ENCODE data around the gene AVPR2. TPM values are rescaled to one million over a fixed set of nuclear protein-coding genes. Genes with fewer than 3 reads are reported as not detected.

AVPR2 gene
- polyA plus RNA-seq, 4 donors = 0.15 to 6.1 (median 1.9) TPM

DNA sequence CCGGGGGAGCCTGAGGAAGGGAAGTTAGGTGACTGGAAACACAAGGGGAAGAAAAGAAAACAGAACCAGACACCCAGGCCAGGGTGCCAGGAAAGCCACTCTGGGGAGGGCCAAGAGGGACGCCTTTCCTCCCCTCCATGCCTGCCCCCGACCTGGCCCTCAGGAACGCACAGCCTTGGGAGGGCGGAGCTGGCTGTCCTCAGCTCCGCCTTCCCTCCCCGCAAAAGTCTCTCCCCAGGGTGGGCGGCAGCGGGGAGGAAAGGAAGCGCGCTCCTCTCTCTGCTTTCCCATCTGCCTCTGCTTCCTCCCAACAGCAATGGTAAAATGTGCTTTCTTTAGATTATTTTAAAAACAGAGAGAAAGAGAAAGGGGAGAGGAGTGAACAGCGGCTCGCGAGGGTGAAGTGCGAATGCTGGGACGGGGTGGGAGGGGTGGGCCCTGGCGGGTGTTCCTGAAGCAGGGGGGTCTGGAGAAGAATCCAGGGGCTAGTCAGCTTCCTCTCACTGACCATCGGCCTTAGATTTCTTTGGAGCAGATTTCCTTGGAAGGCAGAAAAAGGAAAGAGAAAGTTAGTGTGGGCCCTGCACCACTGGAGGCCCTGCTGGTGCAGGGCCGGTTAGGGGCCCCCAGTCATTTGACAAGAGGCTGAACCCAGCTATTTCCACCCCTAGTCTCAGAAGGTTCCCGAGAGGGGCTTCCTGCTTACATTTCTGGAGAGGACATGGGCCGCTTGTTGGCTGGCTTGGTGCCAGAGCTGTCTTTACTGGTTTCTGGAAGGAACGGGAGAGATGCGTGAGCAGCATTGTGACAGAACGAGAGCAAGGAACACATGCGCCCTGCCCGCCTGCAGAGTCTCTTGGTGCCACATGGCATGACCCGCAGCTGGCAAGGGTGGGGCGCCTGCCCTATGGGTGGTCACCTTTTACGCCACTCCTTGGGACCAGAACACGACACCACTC is 44.7 kb downstream of the AVPR2 start:
- no peak for DNase-seq (ENCODE audit: low read depth in 4 of 4, low spot score in 3 of 4)

DNA sequence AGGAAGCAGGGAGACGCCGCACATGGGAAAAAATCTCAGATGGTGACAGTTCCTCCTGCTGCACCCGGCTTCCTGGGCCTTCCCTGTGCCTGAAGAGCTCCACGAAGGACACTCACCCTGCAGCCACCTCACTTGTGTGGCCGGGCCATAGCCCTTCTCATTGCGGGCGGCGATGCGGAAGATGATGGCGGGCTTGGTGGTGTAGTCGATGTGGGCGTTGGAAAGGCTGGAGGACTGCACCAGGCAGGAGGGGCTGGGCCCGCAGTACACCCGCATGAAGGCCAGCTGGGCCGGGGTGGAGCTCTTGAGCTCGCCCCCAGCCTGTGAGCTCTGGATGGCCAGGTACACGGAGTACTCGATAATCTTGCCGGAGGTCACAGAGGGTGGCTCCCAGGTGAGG is 45.7 kb downstream of the AVPR2 start:
- DNase-seq (ENCODE audit: low read depth in 4 of 4, low spot score in 3 of 4) = no peak

DNA sequence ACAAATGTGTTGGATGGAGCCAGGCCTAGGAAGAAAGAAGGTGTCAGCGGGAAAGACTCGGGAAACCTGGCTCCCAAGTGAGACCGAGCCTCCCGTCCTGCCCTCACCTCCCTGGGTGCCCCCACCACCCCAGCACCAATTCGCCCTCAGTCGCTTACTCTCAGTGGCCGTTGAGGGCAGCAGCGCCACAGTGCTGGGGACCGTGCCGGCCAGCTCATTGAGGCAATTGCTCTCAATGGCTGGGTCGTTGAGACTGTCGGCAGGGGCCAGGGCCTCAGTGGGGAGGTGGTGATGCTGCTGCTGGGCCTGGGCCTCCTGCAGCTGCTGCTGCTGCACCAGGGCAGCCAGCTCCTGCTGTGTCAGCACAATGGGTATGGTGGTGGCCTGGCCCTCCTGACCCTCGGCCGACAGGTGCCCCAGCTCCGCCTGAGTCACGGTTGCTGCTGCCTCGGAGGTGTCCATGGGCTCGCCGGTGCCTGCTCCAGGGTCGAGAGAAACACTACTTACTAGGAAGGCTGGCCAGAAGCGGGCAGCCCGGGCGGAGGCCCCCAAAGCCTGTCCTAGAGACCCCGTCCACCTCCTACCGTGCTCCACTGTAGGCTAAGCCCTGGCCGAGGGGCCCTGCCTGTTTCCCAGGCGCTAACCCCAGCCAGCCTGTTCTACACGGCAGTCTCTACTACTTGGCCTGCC is 47.4 kb downstream of the AVPR2 start:
- DNase-seq (ENCODE audit: low read depth in 4 of 4, low spot score in 3 of 4) = no peak

DNA sequence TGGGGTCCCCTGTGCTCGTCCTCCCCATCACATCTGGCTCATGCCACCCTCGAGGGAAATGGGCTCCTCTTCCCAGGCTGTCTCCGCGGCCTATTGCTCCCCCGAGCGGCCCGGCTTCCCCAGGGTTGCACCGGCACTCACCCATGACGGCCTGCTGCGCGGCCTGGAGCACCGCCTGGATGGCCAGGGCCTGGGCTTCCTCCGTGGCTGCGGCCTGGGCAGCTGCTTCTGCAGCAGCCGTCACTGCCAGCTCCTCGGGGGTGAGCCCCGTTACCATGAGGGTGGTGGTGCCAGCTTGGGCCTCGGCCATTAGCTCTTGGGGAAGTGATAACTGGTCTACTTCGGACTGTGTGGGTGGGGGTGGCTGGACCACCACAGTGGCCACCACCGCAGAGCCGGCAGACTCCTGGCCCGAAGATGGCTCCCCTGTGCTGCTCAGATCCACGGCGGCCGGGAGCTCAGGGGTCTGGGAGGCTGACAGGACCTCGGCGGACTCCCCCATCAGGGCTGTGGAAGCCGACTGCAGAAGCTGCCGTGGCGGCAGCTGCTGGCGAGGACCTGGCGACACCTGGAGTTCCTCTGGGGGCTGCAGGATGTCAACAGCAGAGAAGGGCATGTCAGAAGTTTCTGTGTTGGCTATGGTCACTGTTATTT is 48.0 kb downstream of the AVPR2 start:
- no peak for DNase-seq (ENCODE audit: low read depth in 4 of 4, low spot score in 3 of 4)

DNA sequence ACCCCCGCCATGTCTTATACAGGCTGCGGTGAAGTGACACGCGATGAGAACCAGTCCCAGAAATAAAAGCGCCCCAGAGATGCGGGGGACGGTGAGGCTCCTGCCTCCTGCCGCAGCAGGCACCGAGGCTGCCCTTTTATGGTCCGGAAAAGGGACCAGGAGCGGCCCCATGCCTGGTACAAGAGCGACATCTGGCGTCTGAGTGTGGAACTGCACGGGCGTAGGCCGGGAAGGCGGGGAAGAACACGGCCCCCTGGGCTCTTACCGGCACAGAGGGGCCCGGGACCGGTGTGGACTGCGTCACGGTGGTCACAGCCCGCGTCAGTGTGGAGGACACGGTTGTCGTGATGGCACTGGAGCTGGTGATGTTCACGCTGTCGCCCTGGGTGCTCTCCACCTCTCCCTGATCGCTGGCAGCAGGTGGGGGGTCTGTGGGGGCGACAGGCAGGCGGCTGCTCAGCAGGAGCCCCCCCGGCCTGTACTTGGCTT is 48.9 kb downstream of the AVPR2 start:
- no peak for DNase-seq (ENCODE audit: low read depth in 4 of 4, low spot score in 3 of 4)

DNA sequence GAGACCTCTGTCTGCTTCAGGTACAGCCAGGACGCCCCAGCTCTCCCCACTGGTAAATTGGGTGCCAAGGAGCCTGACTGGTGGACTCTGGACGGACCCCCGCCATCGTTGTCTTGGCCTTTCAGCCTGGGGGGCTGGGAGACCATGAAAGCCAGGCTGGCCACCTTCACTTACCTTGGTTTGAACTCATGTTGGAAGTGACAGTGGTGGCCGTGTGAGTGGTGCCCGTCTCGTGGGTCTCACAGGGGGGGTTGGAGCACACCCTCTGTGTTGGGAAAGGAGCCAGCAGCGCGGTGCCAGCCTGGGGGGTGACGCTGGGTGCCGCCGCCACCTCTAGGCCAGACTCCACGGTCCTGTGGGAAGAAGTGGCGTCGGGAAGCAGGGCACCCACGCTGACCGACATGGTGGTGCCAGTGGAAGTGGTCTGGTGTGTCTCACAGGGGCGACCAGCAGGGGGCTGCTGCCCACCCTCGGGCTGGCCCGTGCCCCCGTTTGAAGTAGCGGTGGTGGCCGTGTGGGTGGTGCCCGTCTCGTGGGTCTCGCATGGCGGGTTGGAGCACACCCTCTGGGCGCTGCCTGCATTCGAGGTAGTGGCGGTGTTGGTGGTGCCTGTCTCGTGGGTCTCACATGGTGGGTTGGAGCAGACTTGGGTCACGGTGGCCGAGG is 49.6 kb downstream of the AVPR2 start:
- DNase-seq (ENCODE audit: low read depth in 4 of 4, low spot score in 3 of 4) = no peak

DNA sequence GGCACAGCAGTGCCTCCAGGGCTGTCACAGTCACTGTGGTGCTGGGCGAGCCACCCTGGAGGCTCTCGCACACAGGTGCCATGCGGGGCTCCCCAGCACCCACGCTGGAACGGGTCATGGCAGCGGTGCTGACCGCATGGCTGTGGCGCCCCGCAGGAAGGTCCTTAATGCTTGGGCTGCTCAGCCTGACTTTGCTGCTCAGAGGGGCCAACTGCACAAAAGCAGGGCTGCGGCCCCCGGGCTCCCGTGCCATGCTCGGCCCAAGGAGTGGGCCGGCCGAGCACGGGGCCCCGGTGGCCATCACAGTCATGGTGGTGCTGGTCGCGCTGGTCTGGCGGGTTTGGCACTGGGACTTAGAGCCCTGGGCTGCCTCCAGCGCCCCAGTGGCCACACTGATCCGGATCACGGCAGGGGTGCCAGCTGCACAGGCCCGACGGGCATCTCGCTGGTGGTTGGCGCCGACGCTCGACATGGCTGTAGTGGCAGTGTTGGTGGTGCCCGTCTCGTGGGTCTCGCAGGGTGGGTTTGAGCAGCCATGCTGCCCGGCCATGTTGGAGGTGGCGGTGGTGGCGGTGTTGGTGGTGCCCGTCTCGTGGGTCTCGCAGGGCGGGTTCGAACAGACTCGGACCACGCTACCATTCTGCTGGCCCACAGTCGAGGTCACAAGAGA is 50.2 kb downstream of the AVPR2 start:
- no peak for DNase-seq (ENCODE audit: low read depth in 4 of 4, low spot score in 3 of 4)

DNA sequence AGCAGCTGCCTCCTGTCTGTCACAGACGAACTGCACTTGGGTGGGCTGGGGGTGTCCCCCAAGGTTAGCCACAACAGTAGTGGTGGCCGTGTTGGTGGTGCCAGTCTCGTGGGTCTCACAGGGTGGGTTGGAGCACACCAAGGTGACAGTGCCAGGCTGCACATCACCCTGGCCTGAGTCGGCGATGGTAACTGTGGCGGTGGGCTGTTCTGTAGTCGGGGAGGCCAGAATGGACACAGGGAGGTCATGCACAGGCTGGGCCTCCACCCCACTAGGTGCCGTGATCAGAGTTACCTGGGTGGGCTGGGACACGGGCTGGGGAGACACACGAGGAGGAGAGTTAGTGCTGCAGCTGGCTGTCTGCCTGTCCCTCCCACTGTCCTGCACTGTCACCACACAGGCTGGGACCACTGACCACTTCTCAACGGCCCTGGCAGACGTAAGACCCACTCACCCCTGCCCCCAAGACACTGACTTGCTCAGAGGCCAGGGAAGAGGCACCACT is 50.8 kb downstream of the AVPR2 start:
- DNase-seq (ENCODE audit: low read depth in 4 of 4, low spot score in 3 of 4) = no peak

DNA sequence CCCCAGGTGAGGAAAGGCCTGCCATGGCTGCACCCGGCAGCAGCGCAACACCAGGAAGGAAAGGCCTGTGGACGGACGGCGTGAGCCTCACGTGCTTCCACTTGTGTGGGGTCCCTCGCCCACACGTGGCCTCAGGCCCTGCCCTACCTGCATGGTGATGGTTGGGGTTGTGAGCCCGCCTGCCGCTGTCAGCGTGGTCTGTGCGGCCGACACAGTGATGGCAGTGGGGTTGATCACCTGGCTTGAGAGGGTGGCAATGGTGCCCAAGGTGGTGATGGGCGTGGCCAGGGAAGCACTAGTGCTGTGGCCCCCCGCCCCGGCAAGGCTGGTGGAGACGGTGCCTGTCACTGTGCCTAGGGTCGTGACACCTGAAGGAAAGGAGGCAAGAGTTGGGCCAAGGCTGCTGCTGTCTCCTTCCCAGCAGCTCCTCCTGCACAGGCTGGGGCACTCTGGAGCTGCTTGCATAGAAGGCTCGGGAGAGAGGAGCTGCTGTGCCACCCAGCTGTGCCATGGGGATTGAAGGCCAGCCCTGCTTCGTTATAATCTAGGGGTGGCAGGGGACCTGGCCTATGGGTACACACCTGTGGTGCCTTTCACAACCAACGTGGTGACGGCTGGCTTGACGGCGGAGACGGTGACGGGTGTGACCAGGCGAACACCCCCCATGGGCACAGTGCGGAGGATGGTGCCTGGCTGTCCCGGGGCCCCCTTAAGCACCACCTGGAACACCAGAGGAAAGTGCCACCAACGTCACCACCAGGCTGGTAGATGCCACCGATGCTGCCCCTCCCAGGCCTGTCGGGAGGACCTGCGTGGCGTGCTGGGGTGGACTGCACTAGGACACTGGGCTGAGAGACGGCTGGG is 51.8 kb downstream of the AVPR2 start:
- no peak for DNase-seq (ENCODE audit: low read depth in 4 of 4, low spot score in 3 of 4)

Other genes with a start within 250 kb of the AVPR2 start
- gene PNCK, start 230.9 kb upstream of the AVPR2 start, polyA plus RNA-seq (ENCODE audit: insufficient read length in 4 of 4) = 10 to 100 TPM in 1 of 4 donors, 1 to 10 TPM in 3; 1.7 to 10.1 (median 7.8) TPM
- gene SLC6A8, start 216.7 kb upstream of the AVPR2 start, polyA plus RNA-seq (ENCODE audit: insufficient read length in 4 of 4) = 10 to 100 TPM; 16.8 to 64.5 (median 46.2) TPM
- 100 to 1,000 TPM; 100 to 199 (median 181) TPM for gene BCAP31, start 180.3 kb upstream of the AVPR2 start, polyA plus RNA-seq (ENCODE audit: insufficient read length in 4 of 4)
- 1 to 10 TPM; 7.0 to 9.6 (median 8.0) TPM for gene ABCD1, start 179.8 kb upstream of the AVPR2 start, polyA plus RNA-seq (ENCODE audit: insufficient read length in 4 of 4)
- 1 to 10 TPM in 3 of 4 donors, under 1 TPM in 1; 0.76 to 2.1 (median 1.5) TPM for gene PLXNB3, start 140.4 kb upstream of the AVPR2 start, polyA plus RNA-seq (ENCODE audit: insufficient read length in 4 of 4)
- 1 to 10 TPM in 3 of 4 donors, under 1 TPM in 1; 0.65 to 6.7 (median 1.9) TPM for gene SRPK3, start 123.6 kb upstream of the AVPR2 start, polyA plus RNA-seq (ENCODE audit: insufficient read length in 4 of 4)
- gene IDH3G, start 110.3 kb upstream of the AVPR2 start, polyA plus RNA-seq (ENCODE audit: insufficient read length in 4 of 4) = 10 to 100 TPM; 59.4 to 95.2 (median 71.3) TPM
- 100 to 1,000 TPM; 133 to 167 (median 150) TPM for gene SSR4, start 110.0 kb upstream of the AVPR2 start, polyA plus RNA-seq (ENCODE audit: insufficient read length in 4 of 4)
- gene PDZD4, start 74.1 kb upstream of the AVPR2 start, polyA plus RNA-seq (ENCODE audit: insufficient read length in 4 of 4) = 10 to 100 TPM in 2 of 4 donors, 1 to 10 TPM in 2; 6.9 to 13.7 (median 9.6) TPM
- gene L1CAM, start 18.5 kb upstream of the AVPR2 start, polyA plus RNA-seq (ENCODE audit: insufficient read length in 4 of 4) = 10 to 100 TPM in 3 of 4 donors, 1 to 10 TPM in 1; 1.9 to 67.6 (median 44.6) TPM
- gene ARHGAP4, start 21.6 kb downstream of the AVPR2 start, polyA plus RNA-seq (ENCODE audit: insufficient read length in 4 of 4) = 10 to 100 TPM; 16.5 to 52.7 (median 23.7) TPM
- gene NAA10, start 30.4 kb downstream of the AVPR2 start, polyA plus RNA-seq (ENCODE audit: insufficient read length in 4 of 4) = 10 to 100 TPM; 46.8 to 83.0 (median 58.6) TPM
- gene RENBP, start 40.0 kb downstream of the AVPR2 start, polyA plus RNA-seq (ENCODE audit: insufficient read length in 4 of 4) = 10 to 100 TPM in 3 of 4 donors, 1 to 10 TPM in 1; 5.4 to 22.3 (median 14.5) TPM
- gene HCFC1, start 67.1 kb downstream of the AVPR2 start, polyA plus RNA-seq (ENCODE audit: insufficient read length in 4 of 4) = 10 to 100 TPM; 38.1 to 49.9 (median 42.2) TPM
- gene TMEM187, start 68.1 kb downstream of the AVPR2 start, polyA plus RNA-seq (ENCODE audit: insufficient read length in 4 of 4) = 1 to 10 TPM; 4.4 to 9.1 (median 5.2) TPM
- 10 to 100 TPM; 34.7 to 67.0 (median 44.6) TPM for gene IRAK1, start 115.2 kb downstream of the AVPR2 start, polyA plus RNA-seq (ENCODE audit: insufficient read length in 4 of 4)
- gene MECP2, start 193.0 kb downstream of the AVPR2 start, polyA plus RNA-seq (ENCODE audit: insufficient read length in 4 of 4) = 10 to 100 TPM; 23.2 to 31.9 (median 29.7) TPM
- gene OPN1LW, start 239.6 kb downstream of the AVPR2 start, polyA plus RNA-seq (ENCODE audit: insufficient read length in 4 of 4) = not detected

Data from left renal pelvis (tissue), 4 donors.